Mucosa of descending colon (tissue), 3 donors: Measurements from ENCODE around the gene UVSSA. TPM values are rescaled to one million over a fixed set of nuclear protein-coding genes. Genes with fewer than 3 reads are reported as not detected.
"Not testable (repeated sequence)": the region's sequence is repeated elsewhere in the genome, so short reads cannot be mapped to it uniquely, and the experiment has no call there.

Experiments used
- ATAC-seq: fragments of 200-7000 bp; cut with Tn5 transposase; one replicate; pipeline ENCODE4 v1.9.1; 2020; ENCODE audit warnings: mild to moderate bottlenecking, moderate library complexity
- DNase-seq, 3 donors: peaks; one replicate each; pipeline ENCODE4 v3.0.0-alpha.2; 2020
- H3K36me3 ChIP-seq: fragments of 200-600 bp; one replicate; pipeline ENCODE4 v1.8.0; 2021; ENCODE audit warnings: low read depth, mild to moderate bottlenecking
- H3K4me1 ChIP-seq: fragments of 200-600 bp; one replicate; pipeline ENCODE4 v1.8.0; 2021; ENCODE audit warnings: low read depth, mild to moderate bottlenecking
- H3K4me3 ChIP-seq: fragments of 200-600 bp; one replicate; pipeline ENCODE4 v1.8.0; 2021; ENCODE audit warnings: mild to moderate bottlenecking
- H3K9me3 ChIP-seq: fragments of 200-600 bp; one replicate; pipeline ENCODE4 v1.8.0; 2021; ENCODE audit warnings: mild to moderate bottlenecking
- intact Hi-C, 2 donors: fragments of 100-400 bp; cut with DNase I in 1 of 2; cut with micrococcal nuclease in 1 of 2; formaldehyde crosslinking; loops; one replicate each; pipeline versions ENCODE4 v1.11.0 to v1.11.1; 2022; cut with DNase I, micrococcal nuclease
- total RNA-seq, 3 donors: library from RNA; stranded (reverse); fragmentation: NEBNext Ultra II Directional in 2 of 3; extraction: Animal tissue kit (Norgen Biotek cat#: 25700) in 2 of 3; gene quantifications; one replicate each; pipeline versions ENCODE4 v1.2.1 to v1.2.4, GENCODE V29; 2021 to 2023
- TF ChIP-seq, protein P1 (sequence below): fragments of 200-600 bp; IDR thresholded peaks from one replicate; pipeline ENCODE4 v1.8.0; 2022; ENCODE audit warnings: antibody characterized with exemption, mild to moderate bottlenecking
- donor health status: DM: no; HTN: no; CAD: no; lungs with moderate emphysema.
- donor health status: DM: no; HTN: no; CAD: no.
- donor health status: DM: no; HTN: yes; CAD: no.

The UVSSA gene
- total RNA-seq, 3 donors from 2014 or later: 31.7 to 39.9 (median 36.8) TPM

GRCh38 chr4:1369479-1370079 lies 22.6 kb downstream of the UVSSA start:
- H3K36me3 ChIP-seq: no peaks in the 10 kb centered on the region

GRCh38 chr4:1370321-1371124 lies 23.5 kb downstream of the UVSSA start:
- no peaks in the 10 kb centered on the region for H3K4me1 ChIP-seq
- no peak overlapping the region for H3K4me3 ChIP-seq
- H3K9me3 ChIP-seq: no peaks in the 10 kb centered on the region
- ATAC-seq: no peak
- TF ChIP-seq, protein P1, sequence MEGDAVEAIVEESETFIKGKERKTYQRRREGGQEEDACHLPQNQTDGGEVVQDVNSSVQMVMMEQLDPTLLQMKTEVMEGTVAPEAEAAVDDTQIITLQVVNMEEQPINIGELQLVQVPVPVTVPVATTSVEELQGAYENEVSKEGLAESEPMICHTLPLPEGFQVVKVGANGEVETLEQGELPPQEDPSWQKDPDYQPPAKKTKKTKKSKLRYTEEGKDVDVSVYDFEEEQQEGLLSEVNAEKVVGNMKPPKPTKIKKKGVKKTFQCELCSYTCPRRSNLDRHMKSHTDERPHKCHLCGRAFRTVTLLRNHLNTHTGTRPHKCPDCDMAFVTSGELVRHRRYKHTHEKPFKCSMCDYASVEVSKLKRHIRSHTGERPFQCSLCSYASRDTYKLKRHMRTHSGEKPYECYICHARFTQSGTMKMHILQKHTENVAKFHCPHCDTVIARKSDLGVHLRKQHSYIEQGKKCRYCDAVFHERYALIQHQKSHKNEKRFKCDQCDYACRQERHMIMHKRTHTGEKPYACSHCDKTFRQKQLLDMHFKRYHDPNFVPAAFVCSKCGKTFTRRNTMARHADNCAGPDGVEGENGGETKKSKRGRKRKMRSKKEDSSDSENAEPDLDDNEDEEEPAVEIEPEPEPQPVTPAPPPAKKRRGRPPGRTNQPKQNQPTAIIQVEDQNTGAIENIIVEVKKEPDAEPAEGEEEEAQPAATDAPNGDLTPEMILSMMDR: no peak
- intact Hi-C loops: no loop called here
- peak in 2 of 3 donors; percentile 10 to 33 for DNase-seq
- no peaks in the 10 kb centered on the region for H3K36me3 ChIP-seq

More at GRCh38 chr4:1369479-1370079, 22.6 kb downstream of the UVSSA start:
- intact Hi-C loops: no loop called here
- no peak overlapping the region for H3K4me3 ChIP-seq
- no peak for ATAC-seq
- DNase-seq: peak in 1 of 3 donors; percentile 3
- TF ChIP-seq, protein P1: no peak
- H3K9me3 ChIP-seq: no peaks in the 10 kb centered on the region
- no peaks in the 10 kb centered on the region for H3K4me1 ChIP-seq

GRCh38 chr4:1371176-1372165 lies 24.5 kb downstream of the UVSSA start:
- Histone ChIP-seq H3K4me1 (no peaks in the 10 kb centered on the region), H3K9me3 (no peaks in the 10 kb centered on the region), H3K36me3 (no peaks in the 10 kb centered on the region), H3K4me3 (no peak overlapping the region)
- ATAC-seq: no peak
- TF ChIP-seq, protein P1: no peak
- intact Hi-C loops: no loop called here
- peak in 1 of 3 donors; percentile 3 for DNase-seq

- intact Hi-C loops, H3K36me3 ChIP-seq, H3K4me1 ChIP-seq, H3K9me3 ChIP-seq, ATAC-seq, H3K4me3 ChIP-seq: not testable (repeated sequence)
- peak in 1 of 3 donors; percentile 1 for DNase-seq
Measured at GRCh38 chr4:1372576-1372975, 25.6 kb downstream of the UVSSA start.

- TF ChIP-seq, protein P1: no peak
- Histone ChIP-seq H3K9me3 (no peaks in the 10 kb centered on the region), H3K4me3 (no peak overlapping the region), H3K36me3 (no peaks in the 10 kb centered on the region), H3K4me1 (no peaks in the 10 kb centered on the region)
- intact Hi-C loops: no loop called here
- ATAC-seq (no peak), DNase-seq (peak in 2 of 3 donors; percentile 14 to 38)
Measured at GRCh38 chr4:1373892-1374705, 27.1 kb downstream of the UVSSA start.
